GM19397 (cell line): ENCODE results near the gene WNT16.

Experiments used
- ATAC-seq: cut with Tn5 transposase; IDR thresholded peaks from one replicate; pipeline ENCODE4 v1.9.1; 2021; ENCODE audit warnings: mild to moderate bottlenecking, moderate library complexity; ENCODE audit not compliant: unreplicated experiment

Gene WNT16

DNA sequence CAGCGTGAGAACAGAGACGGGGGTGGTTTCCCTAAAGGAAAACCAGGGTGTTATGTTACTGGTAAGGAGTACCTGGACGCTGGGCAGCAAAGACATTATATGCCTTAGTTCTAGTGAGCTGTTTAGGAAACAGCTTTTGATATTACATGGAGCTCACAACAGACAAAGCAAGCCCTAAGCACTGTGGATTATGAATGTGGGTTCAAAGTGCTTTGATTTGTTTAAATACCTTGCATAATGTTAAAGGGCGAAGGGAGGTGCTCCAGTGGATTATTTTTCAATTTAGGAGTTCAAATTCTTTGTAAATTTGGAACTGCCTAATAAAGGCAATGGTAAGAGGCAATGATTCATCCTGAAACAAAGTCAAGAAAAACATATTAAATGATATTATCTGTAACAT, 13.8 kb downstream of the WNT16 start:
- ATAC-seq = no peak

DNA sequence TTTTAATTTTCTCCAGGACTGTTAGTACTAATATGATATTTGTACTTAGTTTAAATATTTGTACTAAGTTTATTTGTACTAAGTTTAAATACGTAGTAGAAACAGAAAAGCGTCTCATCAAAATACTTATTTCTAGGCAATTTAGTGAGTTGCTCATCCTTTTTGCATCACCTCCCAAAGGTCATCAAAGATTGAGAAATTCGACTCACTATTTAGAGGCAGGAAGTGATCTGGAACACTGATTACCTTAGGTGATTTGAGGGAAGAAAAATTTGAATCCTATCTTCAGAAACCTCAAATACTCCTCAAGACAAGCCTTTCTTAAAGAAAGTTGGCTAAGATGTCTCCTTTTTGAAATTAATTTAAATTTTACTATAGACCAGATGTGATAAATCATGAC, 14.5 kb downstream of the WNT16 start:
- no peak for ATAC-seq

DNA sequence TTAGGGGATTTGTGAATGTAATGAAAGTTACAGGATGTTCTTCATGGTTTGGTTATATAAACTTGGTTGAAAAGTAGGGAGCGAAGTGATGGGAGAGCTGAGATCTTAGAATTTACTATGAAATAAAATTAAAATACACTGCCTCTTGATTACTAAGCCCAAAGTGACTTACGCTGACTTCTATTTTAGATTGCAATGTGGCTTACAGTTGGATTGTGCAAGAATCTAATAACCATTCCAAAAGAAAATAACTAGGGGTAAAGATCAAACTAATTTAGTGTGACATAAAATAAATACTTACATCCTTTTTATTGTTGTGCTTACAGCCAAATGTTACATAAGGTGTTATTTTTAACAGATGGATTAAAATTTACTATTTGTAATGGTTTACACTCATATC, 15.3 kb downstream of the WNT16 start:
- no peak for ATAC-seq

DNA sequence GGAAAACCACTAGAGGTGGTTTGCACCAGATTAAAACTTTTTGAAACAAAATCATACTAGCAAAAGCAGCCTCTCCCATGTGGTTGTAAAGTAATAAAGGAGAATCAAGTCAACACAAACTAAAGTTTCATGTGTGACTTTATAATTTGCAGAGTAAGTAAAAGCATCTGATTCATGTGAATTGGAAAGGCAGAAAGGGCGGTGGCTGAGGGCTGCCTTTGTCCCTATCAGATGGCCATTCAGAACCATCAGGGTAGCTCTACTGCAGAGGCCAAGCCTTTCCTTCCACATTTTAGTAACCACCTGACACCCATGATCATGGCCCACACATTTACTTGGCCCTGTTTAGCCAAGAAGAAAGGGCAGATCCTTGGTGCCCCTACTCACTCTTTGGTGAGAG, 15.7 kb downstream of the WNT16 start:
- no peak for ATAC-seq

DNA sequence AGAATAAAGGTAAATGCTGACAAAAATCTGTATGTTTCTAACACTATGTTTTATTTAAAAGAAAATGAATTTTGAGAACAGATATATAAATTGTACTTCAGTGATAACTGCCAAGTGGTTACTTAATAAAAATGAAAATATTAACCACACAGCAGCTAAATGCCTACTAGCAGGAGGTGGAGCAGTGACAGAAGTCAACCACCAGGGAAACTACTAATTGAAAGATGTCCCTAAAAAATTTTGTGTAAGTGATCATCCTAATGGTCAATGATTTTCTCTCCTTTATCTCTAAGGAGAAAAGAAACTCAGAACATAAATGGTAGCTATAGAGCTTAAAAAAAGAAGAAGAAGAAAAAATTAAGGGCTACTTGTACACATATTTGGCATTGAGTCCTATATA, 22.9 kb downstream of the WNT16 start:
- ATAC-seq = no peak

DNA sequence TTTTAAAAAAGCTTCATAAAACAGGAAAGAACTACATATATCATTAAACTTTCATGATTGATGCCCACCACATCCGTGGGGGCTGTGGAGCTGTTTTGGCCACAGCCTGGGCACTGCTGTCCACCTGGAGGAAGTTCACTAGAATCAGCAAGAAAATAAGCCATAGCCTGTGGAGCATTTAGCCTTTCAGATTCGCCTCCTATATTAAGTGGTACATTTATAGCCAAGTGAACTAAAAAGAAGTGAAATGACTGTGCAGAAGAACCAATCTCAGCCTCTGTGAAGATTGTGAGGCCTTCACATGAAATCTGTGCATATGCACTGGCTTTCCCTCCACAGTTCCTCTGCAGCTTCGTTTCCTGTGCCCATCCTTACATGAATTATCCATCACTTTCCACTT, 23.5 kb downstream of the WNT16 start:
- ATAC-seq = no peak

DNA sequence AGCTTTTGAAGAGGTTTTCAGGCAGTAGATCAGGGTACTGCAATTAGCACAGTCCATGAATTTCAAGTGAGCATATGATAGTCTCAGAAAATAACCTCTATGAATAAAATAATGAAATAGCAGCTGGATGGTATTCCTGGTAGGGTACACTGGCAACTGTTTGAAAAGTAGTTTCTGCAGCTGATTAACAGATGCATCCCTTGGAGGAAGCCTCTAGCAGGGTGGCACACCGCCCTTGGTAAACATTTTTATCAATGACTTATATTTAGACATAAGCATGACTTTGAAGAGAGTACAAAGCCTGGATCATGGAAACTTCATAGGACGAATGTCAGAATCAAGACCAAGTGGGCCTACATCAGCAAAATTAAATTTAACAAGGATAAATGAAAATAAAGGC, 26.8 kb downstream of the WNT16 start:
- ATAC-seq = no peak

DNA sequence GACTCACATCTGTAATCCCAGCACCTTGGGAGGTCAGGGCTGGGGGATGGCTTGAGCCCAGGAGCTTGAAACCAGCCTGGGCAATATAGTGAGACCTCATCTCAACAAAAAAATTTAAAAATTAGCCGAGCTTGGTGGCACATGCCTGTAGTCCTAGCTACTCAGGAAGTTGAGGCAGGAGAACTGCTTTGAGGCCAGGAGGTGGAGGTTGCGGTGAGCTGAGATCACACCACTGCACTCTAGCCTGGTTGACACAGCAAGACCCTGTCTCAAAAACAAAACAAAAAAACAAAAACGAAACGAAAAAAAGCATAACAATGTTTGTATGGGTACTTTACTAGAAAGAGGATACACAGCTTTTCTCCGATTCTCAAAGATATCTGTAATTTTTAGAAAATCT, 31.8 kb downstream of the WNT16 start:
- no peak for ATAC-seq

DNA sequence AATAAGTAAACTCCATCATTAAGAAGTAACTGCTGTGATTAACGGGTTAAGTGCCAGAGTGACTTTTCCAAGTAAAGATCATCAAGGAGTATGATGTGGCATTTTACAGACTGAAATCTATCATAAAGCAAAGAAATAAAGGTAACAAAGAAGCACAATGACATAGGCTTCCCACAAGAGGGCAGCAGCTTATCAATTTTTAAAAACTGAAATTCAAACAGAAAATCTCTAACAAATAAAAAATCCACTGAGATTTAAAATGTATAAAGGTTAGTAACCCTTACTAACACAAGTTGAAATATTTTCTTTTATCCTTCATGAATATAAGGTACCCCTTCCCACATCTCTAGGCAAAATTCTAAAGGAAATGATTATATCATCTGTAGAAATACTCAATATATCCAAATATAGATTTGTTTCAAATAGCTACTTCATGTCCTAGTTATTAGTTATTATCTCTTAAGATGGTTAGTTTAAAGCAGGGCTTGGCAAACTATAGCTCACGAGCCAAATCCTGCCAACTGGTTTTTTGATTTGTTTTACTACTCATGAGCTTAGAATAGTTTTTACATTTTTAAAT, 38.1 kb downstream of the WNT16 start:
- ATAC-seq = no peak

DNA sequence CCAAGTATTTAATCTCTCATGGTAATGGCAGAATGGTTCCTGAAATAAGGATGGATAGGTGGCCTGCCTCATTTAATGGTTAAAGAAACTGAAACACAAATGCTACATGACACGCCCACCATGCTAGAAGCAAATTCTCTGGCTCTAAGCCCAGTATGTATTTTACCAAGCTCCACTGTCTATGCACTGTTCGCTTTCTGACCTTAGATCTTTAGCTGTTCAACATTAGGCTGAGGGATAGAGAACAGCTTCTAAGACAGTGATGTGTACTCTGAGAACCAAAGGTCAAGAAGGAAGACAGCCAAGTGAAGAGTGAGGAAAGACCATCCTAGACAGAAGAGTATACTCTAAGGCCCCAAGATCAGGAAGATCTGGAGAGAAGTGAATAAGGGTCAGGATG, 40.7 kb downstream of the WNT16 start:
- peak; percentile 49 for ATAC-seq

DNA sequence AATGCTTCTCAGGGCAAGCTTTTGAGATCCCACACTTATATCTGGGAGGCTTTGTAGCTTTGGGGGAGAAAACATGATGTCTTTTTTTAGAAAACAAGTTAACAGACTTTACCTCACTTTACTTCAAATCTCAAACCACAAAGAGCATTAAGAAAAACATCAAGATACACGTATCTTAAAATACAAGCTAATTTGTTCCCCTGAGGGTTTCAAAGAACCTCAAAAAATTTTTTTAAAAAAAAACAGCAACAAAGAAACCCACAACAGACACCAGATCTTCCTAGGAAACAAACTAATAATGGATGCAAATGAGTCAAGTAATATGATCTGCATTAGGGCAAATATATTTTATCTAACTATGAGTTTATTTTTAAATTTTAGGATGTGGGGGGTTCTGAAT, 42.6 kb downstream of the WNT16 start:
- ATAC-seq = no peak

DNA sequence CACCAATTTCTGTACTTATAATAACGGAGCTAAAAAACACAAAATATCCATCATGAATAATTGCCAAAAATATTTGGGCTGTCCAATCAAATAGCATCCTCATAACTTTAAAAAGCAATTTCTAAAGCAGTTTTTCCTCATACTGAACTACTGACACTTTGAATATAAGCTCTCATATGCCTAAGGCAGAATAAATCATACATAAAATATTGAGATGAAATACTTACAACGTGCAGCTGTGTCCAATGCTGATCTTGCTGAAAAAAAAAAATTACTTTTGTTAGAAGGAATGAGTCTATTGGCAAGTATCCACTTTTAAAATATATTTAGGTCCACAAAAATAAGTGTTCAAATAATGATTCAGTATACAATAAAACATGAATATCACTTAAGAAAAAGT, 43.1 kb downstream of the WNT16 start:
- ATAC-seq = no peak

DNA sequence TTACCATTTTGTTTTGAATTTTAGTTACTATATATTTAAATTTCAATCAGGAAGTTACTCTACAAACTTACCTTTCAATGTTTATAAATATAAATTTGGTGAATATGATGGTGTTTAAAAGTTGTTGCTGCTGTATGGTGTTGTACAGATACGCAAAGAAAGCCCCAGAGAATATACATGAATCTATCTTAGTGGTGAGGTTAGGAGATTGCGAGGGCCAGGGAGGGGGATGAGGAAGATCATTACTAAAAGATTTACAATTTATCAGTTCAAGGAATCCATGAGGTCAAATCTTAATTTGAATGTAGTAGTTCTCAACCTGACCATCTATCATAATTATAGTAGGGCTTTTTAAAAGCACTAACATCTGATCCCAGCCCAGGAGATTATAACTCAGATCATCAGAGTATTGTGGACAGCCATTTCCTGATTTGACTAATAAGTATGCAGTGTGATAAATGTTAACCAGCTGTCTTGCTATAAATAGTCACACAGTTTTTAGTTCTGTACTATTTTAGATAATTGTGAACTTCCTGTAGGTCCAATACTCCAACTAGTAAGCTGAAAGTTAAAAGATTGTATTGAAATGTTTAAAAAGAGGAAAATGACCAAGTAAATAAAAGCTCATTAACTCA, 43.7 kb downstream of the WNT16 start:
- peak; percentile 80 for ATAC-seq

DNA sequence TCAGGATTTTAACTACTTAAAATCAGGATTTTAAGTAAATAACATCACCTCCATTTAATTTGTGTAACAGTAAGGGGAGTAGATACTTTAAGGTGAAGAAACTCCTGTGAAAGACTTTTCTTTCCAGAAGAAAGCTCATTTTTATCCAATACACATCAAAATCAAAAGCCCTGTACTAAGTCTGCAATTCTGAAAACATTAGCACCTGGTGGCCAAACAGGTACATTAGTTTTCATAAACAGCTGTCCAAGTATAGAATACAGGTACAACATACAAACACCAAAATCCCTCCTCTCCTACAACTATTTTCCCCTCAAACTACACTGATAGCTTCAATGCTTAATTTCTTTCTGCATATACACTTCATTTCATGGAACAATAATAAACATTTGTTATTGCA, 44.4 kb downstream of the WNT16 start:
- no peak for ATAC-seq

DNA sequence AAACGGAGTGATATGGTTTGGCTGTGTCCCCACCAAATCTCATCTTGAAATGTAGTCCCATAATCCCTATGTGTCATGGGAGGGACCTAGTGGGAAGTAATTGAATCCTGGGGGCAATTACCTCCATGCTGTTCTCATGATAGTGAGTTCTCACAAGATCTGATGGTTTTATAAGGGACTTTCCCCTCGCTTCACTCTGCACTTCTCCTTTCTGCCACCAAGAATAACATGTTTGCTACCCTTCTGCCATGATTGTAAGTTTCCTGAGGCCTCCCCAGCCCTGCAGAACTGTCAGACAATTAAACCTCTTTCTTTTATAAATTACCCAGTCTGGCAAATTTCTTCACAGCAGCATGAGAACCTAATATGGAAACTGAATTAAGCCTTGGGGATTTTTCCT, 48.2 kb downstream of the WNT16 start:
- no peak for ATAC-seq

DNA sequence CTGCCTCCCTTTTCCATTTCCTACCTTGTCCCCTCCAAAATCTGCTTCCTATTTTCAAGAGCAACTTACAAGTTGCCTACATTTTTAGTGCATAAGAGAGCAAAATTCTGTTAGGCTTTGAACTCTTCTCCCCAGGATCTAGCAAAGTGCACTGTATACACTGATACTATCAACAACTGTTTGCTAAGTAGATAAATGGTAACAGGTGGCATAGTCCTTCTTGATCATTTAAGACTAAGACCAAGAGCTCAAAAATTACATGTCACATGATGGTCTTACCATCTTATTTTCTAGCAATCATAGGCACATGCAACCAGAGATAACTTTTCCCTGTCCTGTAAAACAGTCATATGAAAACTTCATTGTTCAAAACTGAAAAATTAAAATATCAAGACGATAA, 51.1 kb downstream of the WNT16 start:
- no peak for ATAC-seq

DNA sequence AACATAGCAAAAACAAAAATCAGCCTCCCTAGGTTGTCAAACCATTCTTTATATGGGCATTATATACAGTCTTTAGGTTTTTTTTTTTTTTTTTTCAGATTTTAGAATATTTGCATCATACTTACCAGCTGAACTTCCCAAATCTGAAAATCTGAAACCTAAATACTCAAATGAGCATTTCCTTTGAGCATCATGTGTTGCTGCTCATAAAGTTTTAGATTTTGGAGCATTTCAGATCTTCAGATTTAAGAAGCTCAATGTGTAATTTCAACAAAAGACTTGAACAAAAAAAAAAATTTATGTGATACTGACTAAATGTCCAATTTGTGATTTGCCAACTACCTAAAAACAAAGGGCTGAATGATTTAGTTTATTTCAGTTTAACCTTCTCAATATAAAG, 53.7 kb downstream of the WNT16 start:
- no peak for ATAC-seq

DNA sequence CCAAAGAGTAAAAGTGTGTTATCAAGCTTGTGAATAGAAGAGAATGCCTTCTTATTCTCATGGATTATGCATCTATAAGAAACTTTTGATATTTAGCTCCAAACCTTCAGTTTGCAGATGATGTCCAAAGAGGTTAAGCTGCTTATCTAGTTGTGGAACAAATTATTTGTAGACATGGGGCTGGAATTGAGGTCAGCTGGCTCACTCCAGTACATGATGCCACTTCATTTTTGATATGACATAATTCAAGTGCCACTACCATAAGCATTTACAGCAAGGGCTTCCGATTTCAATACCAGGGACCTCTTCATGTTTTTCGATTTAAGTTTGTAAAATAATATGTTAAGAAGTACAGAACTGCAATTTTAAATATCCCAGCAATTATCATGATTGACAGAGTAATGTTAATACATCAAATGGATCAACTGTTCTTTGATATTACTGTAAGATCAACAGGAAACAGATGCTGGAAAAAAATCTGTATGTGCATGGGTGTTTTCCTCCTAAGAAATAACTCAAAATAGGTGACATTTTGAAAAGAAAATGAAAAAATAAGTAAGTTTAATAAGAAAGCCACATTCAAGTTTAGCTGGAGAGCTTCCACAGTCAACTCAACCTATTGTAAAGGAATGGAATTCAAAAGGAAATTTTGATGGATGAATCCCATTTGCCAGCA, 54.6 kb downstream of the WNT16 start:
- ATAC-seq = no peak

DNA sequence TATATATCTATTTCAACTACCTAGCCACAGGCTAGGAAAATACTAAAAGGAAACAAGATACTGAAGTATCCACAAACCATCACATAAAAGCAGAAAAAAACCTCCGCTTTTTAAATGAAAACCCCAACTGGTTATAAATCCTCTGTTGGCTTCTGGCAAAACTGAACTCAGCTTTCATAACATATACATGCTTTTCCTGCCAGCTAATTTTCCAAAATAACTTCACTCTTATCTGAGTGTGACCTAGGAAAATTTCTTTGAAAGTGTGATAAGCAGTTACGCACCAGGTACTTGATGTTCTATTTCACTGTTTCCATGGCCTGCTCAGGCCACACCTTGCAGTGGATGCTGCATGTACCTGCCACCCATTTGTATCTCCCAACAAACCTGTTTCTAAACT, 55.5 kb downstream of the WNT16 start:
- ATAC-seq = no peak

DNA sequence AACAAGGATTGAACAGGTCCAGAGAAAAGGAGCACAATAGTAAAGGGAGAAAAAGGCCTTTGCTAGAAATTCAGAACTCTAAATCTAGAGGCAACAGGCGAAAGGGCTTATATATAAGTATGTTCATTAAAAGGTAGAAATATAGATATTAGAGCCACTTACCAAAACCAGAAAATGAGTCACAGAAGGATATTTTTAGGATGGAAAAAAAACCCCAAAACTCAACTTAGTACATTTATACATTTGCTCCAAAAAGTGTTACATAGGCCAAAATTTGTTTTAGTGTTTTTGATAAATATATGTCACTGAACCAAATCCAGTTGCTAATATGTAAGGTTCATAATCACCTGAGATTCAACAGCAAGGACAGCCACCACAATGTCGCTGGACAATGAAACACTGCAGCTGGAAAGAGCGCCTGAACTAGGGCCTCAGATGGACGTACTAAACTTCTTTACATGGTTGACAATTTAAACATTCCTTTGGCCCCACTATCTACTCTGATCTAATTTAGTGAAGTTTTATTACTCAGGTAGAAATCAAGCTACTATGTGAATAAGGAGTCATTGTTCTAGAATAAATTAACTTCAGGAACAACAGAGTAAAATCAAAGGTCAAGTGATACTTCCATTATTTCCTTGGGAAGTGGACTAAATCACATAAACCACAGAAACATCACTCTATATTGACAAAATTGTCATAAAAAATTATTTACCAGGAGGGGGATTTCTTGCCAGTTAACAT, 56.4 kb downstream of the WNT16 start:
- no peak for ATAC-seq

DNA sequence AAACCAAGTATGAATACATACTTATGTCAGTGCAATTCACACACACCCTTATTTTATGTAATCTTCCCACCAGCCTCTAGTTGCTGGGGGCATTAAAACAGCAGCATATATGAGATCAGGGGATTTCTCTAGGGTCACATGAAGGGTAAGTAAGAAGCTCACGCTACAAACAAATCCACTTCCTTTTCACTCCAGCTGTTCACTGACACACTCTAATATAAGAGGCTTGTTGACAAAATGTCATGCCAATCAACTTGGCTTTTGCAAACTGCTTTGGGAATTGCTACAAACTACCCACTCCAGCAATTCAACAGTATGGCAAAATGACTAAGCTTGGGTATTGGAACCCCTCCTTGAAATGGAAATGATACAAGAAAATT, 57.0 kb downstream of the WNT16 start:
- ATAC-seq = peak; percentile 93

DNA sequence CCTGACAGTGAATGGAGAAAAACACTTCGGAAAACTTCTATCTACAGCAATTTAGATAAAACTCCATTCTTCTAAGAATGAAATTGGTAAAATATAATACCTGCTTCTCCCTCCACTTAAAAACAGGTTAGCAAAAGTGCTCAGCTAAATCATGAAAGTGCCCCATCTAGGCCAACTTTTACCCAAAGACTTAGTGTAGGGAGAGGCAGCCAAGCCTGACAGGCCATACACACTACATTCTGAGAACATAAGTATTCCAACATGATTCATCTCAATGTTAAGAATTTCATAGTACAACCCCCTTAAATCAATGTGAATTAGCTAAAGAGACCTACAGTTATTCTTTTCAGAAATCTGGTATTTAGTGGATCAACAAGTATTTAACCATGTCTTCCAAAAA, 60.1 kb downstream of the WNT16 start:
- ATAC-seq = no peak
